Fibroblast of skin of abdomen (primary cell): Measurements from ENCODE around the gene TBXAS1.

Source experiments
- DNase-seq: peaks from one replicate; pipeline ENCODE4 v3.0.0-alpha.2; 2013

The TBXAS1 gene

DNA sequence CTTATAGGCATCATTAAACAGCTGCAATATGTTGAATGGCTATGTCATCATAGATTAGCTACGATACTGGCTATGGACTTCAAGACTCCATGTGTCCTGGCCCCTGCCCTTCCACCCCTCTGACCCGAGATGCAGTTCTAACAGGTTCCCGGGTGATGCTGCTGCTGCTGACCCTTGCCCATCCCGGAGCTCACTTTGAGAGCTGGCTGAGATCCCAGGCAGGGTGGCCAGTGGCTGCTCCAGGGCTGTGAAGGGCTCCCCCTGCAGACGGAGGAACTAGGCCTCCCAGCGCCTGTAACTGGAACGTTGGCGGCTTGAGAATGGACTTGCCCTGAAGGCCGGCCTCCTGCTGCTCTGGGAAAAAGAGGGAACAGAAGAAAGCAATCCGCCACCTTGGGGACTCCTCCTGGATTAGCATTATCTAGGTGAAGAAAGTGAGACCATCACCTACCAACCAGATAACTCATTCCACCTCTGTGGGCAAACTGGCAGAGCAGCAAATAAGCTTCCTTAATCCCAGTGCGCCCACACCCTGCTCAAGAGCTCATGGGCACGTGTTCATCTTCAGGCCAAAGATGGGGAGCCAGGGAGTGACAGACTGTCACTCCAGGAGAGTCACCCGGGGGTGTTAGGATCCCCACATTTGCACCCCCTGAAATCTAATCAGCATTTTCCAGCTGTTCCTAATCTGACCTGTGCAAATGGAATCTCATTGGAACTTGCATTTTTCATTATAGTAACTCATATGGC lies 176.9 kb downstream of the TBXAS1 start:
- peak; percentile 12 for DNase-seq

DNA sequence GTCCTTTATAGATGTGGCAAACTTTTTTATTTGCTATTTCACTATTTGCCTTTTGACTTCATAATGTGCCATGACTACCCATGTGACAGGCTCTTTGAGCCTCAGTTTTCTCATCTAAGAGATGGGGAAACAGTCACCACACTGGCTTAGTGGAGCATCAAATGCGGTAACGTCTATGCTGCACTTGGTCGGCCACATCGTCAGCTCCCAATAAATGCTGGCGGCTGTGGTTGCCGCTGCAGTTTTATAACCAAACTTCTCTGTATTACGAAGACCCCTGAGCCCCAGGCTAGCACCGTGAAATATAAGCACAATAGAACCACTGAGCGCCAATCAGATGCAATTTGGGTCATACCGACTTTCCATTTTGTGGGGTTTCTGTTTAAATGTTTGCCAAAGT lies 177.5 kb downstream of the TBXAS1 start:
- no peak for DNase-seq

DNA sequence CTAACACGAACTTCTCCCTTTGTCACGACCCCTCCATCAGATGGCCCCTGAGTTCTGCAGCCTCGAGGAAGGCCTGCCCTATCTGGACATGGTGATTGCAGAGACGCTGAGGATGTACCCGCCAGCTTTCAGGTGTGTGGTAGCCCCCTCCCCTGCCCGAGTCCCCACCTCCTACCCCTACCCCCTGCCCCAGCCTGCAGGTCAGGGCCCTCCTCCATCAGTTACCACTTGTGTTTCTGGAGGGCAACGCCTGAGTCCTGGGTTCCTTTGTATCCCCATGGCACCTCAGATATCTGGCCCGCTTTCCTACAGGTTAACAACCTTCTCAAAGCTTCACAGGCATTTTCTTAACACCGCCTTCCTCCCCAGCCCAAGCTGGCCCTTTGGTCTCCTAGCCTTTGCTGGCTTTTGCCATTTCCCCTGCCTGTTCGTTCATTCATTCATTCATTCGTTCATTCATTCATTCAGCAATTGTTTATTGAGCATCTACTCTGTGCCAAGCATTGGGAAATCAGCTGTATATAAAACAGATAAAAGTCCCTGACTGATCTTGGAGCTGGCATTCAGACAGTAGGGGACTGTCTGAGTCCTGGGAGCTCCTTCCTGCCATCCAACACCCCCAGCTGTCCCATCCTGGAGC lies 178.1 kb downstream of the TBXAS1 start:
- DNase-seq, result no peak

DNA sequence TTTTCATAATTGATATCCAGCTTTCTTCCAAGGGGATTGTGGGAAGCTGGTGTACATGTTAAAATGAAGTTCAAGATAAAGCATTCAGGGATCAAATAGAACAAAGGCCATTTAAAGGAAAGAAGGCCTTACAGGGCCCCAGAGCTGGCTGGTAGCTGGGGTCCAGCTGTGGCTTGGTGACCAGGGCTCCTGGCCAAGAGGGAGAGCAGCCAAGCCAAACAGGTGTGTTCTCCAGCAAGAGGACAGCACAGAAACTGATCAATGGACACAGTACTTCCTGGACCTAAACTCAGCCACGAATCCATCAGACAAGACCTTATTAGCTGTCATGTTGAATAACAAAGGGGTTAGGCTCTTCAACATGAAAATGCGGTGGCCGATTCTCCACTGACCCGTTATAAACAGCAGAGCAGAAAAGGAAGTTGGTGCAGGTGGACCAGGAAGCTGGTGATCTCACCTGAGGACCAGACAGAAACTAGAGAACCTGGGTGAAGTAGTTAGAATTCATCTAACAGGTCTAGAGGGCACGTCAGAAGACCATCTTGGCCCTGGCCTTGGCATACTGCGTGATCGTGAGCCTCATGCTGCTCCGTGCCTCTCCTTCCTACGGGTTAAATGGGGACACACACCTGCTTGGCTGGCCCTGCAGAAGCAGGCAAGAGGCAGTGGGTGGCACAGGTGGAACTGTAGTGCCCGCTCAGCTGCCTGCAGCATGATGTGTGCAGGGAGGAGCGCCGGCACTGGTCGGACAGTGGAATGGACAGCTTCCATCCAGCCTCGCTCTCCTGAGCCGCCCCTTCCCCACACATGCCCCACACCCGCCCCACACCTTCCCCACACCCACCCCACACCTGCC lies 179.9 kb downstream of the TBXAS1 start:
- DNase-seq, result no peak

DNA sequence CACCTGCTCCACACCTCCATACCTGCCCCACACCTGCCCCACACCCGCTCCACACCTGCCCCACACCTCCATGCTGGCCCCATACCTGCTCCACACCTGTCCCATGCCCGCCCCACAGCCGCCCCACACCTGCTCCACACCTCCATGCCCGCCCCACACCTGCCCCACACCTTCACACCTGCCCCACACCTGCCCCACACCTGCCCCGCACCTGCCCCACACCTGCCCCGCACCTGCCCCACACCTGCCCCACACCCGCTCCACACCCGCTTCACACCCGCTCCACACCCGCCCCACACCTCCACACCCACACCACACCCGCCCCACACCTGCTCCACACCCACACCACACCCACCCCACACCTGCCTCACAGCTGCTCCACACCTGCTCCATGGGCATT lies 180.7 kb downstream of the TBXAS1 start:
- DNase-seq, result no peak

DNA sequence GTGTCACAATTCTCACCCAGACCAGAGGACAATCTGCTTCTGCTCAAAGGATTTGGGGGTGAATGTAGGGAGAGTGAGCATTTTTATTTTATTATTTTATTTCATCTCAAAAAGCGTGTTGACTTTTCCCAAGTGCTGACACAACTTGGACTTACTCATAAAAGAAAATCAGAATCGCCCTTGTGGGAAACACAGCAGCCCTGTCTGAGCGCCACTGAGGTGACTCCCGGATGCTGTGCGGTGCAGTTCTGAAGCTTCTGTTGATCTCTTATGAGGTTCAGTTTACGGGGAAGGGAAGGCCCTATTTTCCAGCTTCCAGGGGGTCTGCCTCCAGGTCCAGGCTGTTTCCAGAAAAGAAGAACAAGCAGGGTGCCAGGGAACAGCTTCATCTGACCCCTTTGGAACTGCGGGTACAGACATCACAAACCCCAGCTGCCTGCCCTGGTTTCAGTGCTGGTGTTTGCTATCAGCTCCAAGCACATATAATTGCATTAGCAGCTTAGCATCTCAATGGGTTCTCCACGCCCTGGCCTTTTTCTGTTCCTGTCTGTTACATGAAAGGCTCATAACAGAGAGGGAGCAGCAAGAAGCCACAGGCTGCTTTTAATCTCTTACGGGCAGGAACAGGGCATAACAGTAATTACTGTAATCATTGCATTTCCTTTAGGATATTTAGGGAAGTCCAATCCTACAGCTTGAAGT lies 181.3 kb downstream of the TBXAS1 start:
- DNase-seq, result no peak

DNA sequence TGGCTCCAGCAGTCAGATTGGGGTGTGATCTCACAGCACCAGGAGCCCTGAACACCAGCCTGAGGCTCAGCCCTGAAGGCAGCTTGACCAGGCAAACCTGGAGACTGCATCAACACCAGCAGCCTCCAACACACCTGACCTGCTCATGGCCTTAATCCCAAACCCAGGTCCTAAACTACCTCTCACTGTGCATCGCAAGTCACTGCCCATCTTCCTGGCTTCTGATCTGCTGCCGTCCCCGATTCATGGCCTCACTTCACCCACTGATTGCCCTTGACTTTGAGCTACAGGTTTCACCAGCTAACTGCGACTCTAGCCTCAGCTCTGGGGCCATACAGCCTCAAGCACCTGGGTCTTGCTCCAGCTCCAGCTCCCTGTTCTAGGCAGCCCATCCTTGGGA lies 184.6 kb downstream of the TBXAS1 start:
- no peak for DNase-seq

DNA sequence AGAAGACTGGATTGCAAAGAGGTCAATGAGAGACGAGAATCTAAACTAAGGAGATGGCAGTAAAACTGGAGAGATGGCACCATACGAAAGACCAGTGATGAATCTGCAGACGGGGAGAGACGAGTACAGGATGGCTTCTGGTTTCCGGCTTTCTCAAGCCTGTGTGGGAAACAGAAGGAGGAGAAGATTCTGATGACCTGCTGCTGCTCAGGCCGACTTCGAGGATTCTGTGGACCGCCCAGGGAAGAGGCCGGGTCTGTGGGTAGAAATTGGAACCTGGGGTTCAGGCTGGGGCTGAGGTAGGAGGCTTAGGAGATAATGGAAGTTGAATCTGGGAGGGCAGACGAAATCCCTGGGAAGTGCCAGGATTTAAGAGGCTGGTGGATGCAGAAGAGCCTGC lies 185.1 kb downstream of the TBXAS1 start:
- no peak for DNase-seq

DNA sequence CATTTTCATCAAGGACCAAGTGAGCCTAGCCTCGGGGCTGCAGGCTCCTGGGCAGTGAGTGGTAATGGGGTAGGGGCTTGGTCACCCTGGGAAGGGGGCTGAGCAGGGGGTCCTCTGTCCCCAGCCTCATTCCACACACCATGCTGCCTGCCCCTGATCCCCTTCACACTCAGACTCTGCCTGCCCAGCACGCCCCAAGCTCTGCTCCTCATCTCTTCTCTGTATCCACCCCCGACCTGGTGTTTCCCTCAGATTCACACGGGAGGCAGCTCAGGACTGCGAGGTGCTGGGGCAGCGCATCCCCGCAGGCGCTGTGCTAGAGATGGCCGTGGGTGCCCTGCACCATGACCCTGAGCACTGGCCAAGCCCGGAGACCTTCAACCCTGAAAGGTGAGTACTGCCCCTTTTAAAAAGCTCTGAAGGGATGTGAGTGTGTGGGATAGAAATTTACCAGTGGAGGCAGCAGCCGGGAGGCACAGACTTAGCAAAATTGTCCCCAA lies 186.5 kb downstream of the TBXAS1 start:
- no peak for DNase-seq

DNA sequence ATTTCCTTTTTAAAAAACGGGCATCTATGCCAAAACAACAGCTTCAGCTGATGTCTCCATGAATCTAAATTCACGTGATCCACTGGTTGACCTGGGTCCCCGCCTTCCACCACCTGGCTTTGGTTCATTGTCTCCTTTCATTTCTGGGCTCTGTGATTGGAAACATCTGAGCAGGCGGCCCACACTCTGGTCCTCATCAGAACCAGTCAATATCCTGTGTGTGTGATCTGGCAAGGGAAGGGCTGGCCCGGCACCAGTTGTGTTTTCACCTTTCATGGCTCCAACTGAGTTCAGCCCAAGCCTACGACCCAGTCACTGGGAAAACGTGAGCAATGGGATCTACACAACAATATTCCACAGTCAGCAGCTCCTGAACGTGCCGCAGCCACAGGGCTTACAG lies 187.5 kb downstream of the TBXAS1 start:
- DNase-seq, result no peak

DNA sequence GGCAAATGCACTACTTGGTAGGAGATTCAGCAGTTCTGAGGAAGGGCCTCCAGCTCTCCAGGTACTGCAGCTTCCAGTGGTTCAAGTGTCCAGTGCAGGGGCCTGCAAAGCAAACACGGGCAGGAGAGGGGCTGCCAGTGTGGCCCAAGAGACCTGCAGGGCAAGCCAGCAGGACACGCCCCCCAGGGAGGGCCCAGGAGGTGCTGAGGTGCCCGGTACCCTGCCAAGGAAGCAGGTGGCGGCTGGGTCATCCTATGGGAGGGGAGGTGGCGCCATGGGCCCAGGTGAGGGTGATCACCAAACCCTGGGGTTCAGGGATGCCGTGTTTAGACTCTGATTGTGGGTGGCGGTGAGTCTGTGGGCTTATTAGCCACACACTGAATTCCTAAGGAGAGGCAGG lies 188.0 kb downstream of the TBXAS1 start:
- no peak for DNase-seq

DNA sequence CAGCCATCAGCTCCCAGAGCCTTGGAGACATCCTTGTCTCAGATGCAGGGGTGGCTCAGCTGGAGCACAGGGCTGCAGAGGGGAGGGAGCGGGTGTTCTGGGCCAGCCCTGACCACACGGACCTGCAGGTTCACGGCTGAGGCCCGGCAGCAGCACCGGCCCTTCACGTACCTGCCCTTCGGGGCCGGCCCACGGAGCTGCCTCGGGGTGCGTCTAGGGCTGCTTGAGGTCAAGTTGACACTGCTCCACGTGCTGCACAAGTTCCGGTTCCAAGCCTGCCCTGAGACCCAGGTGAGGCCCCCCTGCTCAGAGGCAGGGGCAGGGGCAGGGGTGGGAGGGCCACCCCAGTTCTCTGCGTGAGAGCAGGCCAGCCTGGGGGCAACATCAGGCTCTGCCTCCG lies 188.5 kb downstream of the TBXAS1 start:
- no peak for DNase-seq

DNA sequence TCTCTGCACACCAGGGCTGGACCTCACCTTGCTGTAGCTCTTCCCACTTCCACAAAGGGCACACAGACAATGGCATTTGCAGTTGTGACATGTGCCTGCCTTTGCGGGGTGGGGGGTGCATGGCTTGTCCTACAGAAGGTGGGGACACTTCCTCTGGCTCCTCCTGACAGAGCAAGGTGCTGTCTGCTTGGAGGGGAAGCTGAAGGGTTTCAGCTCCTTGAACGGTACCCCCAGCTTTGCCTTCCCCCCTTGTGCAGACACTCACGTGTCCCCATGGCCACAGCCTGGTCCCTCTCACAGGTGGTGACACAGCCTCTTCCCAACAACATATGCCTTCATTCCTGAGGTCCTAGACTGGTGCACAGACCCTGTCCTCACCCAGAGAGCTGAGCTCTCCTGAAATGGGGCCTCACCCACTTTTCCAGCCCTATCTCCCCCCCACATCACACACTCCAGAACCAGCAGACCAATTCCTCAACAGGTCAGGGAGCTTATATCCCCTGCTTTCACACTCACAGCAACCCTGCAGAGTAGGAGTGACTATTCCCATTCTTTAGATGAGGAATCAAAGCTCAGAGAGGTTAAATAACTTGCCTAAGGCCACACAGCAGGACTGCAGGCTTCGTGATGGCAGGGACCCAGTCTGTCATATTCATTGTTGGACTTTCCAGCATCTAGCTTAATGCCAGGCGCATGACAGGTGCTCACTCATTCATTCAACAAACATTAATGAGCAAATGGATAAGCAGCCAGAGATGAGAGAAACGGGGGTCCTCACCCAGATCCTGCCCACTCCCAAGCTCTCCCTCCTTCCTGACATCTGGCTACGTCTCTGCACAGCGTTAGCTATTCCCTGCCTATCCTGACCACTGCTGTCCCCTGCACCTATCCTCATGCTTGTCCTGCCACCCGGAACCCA lies 189.3 kb downstream of the TBXAS1 start:
- DNase-seq, result no peak

DNA sequence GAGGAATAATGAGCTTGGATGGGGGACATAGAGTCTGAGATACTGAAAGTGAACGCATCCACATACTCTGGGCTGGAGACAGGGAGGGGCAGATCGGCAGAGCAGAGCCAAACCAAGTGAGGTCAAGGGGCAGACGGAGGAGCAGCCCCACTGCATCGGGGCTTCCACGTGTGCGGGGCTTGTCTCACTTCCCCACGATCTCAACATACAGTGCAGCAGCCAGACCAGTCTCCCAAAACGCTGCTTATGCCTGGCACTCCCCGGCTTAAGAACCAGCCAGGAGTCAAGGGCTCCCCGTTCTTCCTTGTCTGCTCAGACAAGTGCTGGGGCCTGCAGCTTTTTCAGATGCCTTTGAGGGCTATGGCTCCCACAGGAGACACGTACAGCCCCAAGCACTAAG lies 190.1 kb downstream of the TBXAS1 start:
- DNase-seq, result no peak

DNA sequence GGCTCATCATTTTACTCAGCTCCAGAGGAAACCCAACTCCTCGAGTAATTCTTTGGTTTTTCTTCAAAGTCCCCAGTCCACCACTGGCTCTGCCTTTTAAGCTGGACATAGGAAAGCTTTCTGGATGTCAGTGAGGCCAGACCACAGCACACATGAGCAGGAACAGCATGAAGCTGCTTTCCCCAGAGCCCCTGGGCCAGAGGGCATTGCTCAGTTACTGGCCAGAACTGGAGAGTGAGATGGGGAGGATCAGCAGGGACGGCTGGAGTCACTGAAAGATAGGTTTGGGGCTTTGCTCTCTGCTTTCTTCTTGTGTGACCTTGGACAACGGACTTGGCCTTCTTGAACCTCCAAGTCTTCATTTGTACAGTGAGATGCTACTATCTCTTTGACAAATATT lies 190.5 kb downstream of the TBXAS1 start:
- DNase-seq, result no peak

DNA sequence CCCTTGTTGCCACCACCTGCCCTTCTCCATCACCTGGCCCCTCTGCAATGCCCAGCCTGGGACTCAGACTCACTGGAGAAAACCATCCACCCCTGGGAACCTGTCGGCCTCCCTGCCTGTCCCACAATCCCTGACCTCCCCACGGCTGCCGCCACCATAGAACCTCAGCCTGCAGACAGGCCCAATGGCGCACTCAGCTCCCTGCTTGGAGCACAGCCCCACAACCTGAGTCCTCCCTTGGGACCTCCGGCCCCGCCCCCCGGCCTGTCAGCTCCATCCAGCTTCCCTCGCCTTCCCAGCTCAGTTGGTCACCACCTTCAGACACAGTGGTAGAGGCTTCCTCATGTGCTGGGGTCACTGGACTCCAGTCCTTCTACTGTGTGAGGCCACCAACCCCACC lies 192.5 kb downstream of the TBXAS1 start:
- DNase-seq, result no peak

DNA sequence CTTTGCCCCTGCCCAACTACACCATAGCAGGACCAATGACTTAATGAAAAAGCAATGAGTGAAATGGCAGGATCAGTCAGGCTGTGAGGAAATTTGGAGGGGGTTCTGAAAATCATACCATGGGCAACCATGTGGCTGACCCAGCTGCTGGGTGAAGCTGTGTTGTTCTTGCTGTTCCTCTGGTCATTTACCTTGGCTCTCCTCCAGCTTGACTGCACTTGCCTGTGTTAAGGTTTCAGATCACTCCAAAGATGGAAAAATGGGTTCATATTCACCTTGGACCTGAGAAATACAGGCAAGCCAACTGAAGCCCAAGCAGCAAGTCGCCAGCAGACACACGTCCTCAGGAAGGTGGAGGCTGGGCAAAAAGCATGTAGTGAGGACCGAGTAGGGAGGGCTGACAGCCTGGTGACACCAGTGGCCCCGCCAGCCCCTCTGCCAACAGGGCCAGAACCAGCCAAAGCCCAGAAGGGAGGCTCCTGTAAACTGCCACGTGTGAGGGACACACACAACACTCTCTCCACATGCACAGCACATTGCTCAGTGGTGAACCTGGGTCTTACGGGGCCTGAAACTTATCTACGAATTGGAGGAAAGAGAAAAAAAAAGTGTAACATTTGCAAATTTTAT lies 193.6 kb downstream of the TBXAS1 start:
- no peak for DNase-seq

DNA sequence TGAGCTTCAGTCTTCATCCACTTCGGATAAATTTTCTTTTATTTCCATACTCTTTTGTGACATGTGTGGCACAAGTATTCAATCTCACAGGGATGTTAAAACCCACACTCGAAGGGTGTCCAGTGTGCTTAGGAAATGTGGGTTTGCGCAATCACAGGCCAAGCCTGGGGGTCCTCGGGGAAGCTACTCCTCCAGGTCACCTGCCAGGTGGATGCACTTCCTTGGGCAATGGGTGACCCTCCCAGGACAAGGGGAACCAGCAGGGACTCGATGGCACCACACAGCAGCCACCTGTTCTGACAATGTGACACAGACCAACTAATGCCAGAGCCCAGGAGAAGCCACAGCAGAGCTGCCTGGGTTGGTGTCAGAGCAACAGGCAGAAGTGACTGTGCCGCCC lies 194.7 kb downstream of the TBXAS1 start:
- DNase-seq, result no peak

DNA sequence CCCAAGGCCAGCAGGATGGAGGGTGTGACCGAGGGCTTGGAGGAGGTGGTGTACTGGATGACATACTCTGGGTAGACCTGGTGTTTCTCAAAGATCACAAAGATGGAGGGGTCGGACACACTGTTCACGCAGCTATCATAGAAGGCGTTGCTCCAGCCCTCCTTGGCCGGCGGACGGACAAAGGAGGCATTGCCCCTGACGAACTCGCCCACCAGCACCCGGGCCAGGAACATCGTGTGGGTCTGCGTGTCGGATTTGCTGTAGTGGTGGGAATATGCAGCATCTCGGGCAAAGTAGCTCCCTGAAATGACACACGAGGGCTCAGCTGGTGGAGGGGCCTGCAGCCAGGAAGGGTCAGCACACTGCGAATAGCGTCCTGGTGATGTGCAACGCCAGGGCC lies 195.5 kb downstream of the TBXAS1 start:
- no peak for DNase-seq

DNA sequence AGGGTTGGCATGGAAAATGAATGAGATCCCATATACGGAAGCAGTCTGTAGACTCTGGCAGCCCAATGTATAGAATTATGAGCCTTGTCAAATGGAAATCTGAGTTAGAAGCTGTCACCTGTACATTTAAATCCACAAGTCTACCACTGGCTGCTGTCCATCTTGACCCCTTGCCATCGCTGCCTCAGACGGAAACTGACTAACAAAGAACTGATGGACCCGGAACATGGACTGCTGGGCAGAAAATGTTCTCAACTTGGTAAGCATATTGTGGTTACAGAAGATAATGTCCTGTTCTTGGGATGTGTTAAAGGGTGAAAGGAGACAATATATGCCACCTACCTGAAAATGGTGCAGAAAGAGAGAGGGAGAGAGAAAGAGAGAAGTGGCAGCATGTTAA lies 196.2 kb downstream of the TBXAS1 start:
- no peak for DNase-seq

DNA sequence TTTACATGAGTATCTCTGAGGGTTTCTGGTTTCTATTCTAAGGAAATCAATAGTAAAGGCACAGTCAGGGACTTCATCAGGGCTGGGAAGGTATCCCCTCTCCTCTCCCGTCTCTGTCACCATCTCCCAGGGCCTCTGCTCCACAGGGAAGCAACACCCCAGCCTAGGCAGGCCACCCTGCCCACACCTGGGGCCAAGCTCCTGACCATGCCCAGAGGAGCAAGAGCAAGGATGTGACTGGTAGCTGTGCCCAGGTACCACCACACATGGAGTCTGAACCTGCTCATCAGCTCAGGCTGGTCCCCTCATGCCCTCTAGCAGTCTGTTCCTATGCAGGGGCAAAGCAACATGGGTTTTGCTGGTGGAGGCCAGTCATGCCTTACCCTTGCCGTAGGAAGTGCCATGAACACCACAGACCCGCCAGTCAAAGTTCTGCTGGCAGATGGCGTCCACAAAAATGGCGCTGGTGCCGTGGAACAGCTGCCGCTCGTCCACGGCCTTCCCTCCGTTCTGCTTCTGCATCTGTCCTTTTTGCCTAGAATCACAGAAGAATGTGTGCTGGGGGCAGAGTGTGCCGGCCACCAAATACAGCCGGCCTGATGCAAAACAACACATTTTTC lies 196.9 kb downstream of the TBXAS1 start:
- DNase-seq, result no peak
